Measurements from ENCODE around the gene SHISA5. TPM values are rescaled to one million over a fixed set of nuclear protein-coding genes. Genes with fewer than 3 reads are reported as not detected.

SHISA5 gene
- polyA plus RNA-seq, 1 donor = 200 TPM

DNA sequence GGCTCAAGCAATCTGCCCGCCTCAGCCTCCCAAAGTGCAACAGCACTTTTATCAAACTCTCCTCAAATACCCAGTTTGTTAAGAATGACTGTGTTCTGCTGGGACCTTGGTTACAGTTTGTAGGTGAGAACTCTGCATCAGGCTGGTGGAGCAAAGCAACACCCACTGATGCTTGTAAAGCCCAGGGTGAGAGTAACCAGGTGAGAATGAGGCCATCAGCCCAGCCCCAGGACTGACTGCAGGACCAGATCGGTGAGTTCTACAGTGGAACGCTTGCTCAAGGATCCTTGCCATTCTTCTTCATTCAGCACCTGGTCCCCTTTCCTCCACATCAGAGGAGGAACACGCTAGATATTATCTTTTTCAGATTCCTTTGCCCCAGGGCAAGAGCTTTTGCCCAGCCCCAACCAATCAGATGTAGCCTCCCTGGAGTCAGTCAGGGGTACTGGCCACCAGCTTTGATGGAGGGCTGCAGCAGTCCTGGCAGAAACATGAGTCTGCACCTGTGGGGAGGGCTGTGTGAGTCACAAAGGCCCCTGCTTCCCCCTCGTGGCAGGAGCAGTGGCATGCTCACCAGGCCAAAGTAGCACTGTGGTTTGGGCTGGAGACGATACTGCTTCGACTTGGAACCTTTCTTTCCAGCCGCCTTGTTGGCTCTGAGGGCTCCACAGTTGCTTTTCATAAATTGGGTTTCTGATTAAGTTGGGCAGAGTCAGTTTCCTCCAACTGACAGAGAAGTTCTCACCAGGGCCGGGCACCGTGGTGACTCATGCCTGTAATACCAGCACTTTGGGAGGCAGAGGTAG is 3.5 kb upstream of the SHISA5 start:
- Histone ChIP-seq H3K36me3 (ENCODE audit: control insufficient read depth, insufficient read depth, low read length) (no peaks in the 10 kb centered on the region), H3K27ac (ENCODE audit: low read length) (no peak overlapping the region), H3K4me1 (ENCODE audit: control insufficient read depth, insufficient read depth, low read length) (peaks cover 26% of the 10 kb centered on the region), H3K9me3 (ENCODE audit: control insufficient read depth, low read depth, low read length) (no peaks in the 10 kb centered on the region), H3K27me3 (ENCODE audit: control insufficient read depth, insufficient read depth, low read length) (no peaks in the 10 kb centered on the region), H3K4me3 (ENCODE audit: low read length) (no peak overlapping the region)
- no CpG with 5 or more reads among the region's 10 CpGs for WGBS (ENCODE audit: insufficient coverage, low lambda C conversion rate)
- DNase-seq = peak; percentile 44 to 60

DNA sequence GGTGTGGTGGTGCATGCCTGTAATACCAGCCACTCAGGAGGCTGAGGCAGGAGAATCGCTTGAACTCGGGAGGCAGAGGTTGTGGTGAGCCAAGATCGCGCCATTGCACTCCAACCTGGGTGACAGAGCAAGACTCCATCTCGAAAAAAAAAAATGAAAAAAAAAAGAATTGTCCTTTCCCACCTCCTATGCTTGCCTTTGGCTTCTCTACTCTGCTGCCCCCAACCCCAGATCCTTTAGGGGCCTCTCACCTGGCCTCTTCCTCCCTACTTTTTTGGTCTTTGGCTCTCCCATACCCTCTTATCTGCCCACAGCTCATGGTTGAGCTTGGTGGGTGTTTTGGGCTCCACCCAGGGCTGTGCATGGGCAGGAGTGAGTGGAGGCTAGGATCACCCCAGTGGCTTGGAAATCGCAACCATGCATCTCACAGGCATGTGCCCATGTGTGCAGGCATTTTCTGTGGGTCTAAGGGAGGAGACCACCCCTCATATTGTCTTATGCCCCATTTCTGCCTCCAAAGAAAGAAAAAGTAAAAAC is 2.1 kb upstream of the SHISA5 start:
- Histone ChIP-seq H3K4me3 (ENCODE audit: low read length) (no peak overlapping the region), H3K27ac (ENCODE audit: low read length) (no peak overlapping the region), H3K36me3 (ENCODE audit: control insufficient read depth, insufficient read depth, low read length) (no peaks in the 10 kb centered on the region), H3K9me3 (ENCODE audit: control insufficient read depth, low read depth, low read length) (no peaks in the 10 kb centered on the region), H3K27me3 (ENCODE audit: control insufficient read depth, insufficient read depth, low read length) (no peaks in the 10 kb centered on the region), H3K4me1 (ENCODE audit: control insufficient read depth, insufficient read depth, low read length) (peaks cover 26% of the 10 kb centered on the region)
- DNase-seq = no peak
- WGBS (ENCODE audit: insufficient coverage, low lambda C conversion rate) = no CpG with 5 or more reads among the region's 6 CpGs

DNA sequence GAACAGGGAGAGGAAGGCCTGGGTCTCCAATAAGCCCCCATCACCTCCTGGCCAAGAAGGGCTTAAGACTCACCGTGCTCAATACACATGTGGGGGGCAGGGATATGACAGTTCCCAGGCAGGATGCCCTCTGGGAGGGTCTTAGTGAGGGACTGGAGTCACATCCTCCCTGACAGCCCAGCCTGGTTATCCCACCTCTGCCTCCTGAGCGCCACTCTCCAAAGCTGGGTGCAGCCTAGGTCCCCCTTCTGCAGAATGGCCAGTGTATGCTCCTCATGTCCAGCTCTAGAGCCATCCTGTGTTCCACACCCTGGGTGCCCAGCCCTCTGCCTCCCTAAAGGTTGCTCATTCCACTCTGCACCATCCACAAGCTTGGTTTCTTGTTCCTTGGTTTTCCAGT is 1.2 kb upstream of the SHISA5 start:
- H3K27ac ChIP-seq (ENCODE audit: low read length) = no peak overlapping the region
- no peak overlapping the region for H3K4me3 ChIP-seq (ENCODE audit: low read length)

DNA sequence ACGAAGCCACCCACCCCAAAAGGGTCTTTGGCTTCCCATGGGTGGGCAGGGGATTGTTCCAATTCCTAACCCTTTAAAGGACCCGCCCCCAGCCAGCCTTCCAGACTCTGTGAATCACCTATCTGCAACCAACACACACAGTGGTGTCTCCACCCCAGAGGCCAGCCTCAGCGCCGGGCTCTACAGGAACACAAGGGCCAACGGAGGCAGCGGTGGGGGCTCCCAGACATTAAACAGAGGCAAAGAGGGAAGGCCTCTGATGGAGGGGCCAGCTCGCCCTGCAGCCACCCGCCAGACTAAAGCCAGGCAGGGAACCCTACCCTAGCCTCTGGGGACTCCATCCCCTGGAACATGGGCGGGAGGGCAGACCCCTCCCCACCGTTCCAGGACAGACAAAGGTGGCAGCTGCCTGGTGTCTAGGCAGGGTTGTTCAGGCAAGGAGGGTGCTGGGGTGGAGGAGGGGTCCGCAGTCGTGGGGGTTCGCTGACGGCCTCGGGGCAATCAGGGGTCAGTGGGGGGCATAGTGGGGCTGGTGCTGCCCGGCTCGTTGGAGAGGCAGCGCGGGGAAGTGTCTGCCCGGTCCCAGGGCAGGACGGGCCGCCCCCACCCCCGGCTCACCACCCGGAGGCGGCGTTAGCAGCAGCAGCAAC is 448 bp downstream of the SHISA5 start:
- H3K27me3 ChIP-seq (ENCODE audit: control insufficient read depth, insufficient read depth, low read length) = no peaks in the 10 kb centered on the region
- no CpG with 5 or more reads among the region's 26 CpGs for WGBS (ENCODE audit: insufficient coverage, low lambda C conversion rate)
- H3K9me3 ChIP-seq (ENCODE audit: control insufficient read depth, low read depth, low read length) = no peaks in the 10 kb centered on the region
- peak; percentile 19 to 42 for DNase-seq
- peak overlapping the region; percentile 67 for H3K27ac ChIP-seq (ENCODE audit: low read length)
- no peaks in the 10 kb centered on the region for H3K36me3 ChIP-seq (ENCODE audit: control insufficient read depth, insufficient read depth, low read length)
- peaks cover 26% of the 10 kb centered on the region for H3K4me1 ChIP-seq (ENCODE audit: control insufficient read depth, insufficient read depth, low read length)
- H3K4me3 ChIP-seq (ENCODE audit: low read length) = peak overlapping the region; percentile 76

More for the DNA sequence above, 1.2 kb upstream of the SHISA5 start:
- no peak for DNase-seq
- WGBS (ENCODE audit: insufficient coverage, low lambda C conversion rate) = no CpG with 5 or more reads among the region's 2 CpGs
- H3K9me3 ChIP-seq (ENCODE audit: control insufficient read depth, low read depth, low read length) = no peaks in the 10 kb centered on the region
- peaks cover 26% of the 10 kb centered on the region for H3K4me1 ChIP-seq (ENCODE audit: control insufficient read depth, insufficient read depth, low read length)
- H3K27me3 ChIP-seq (ENCODE audit: control insufficient read depth, insufficient read depth, low read length) = no peaks in the 10 kb centered on the region
- H3K36me3 ChIP-seq (ENCODE audit: control insufficient read depth, insufficient read depth, low read length) = no peaks in the 10 kb centered on the region

GRCh38 chr3:48502728-48503168 is 1.2 kb downstream of the SHISA5 start:
- H3K27ac ChIP-seq (ENCODE audit: low read length) = peak overlapping the region; percentile 67
- no peaks in the 10 kb centered on the region for H3K9me3 ChIP-seq (ENCODE audit: control insufficient read depth, low read depth, low read length)
- peaks cover 4% of the 10 kb centered on the region for H3K36me3 ChIP-seq (ENCODE audit: control insufficient read depth, insufficient read depth, low read length)
- H3K4me3 ChIP-seq (ENCODE audit: low read length) = peak overlapping the region; percentile 76
- peaks cover 26% of the 10 kb centered on the region for H3K4me1 ChIP-seq (ENCODE audit: control insufficient read depth, insufficient read depth, low read length)
- no peaks in the 10 kb centered on the region for H3K27me3 ChIP-seq (ENCODE audit: control insufficient read depth, insufficient read depth, low read length)
- no CpG with 5 or more reads among the region's 6 CpGs for WGBS (ENCODE audit: insufficient coverage, low lambda C conversion rate)
- peak in 1 of 2 donors; percentile 28 for DNase-seq

- H3K9me3 ChIP-seq (ENCODE audit: control insufficient read depth, low read depth, low read length) = no peaks in the 10 kb centered on the region
- H3K36me3 ChIP-seq (ENCODE audit: control insufficient read depth, insufficient read depth, low read length) = peaks cover 4% of the 10 kb centered on the region
- no peak overlapping the region for H3K27ac ChIP-seq (ENCODE audit: low read length)
- no peaks in the 10 kb centered on the region for H3K27me3 ChIP-seq (ENCODE audit: control insufficient read depth, insufficient read depth, low read length)
- no peak for DNase-seq
- H3K4me3 ChIP-seq (ENCODE audit: low read length) = no peak overlapping the region
- WGBS (ENCODE audit: insufficient coverage, low lambda C conversion rate) = no CpG with 5 or more reads among the region's 5 CpGs
- peaks cover 21% of the 10 kb centered on the region for H3K4me1 ChIP-seq (ENCODE audit: control insufficient read depth, insufficient read depth, low read length)
These were observed 1.9 kb downstream of the SHISA5 start for GRCh38 chr3:48502121-48502520.

- Histone ChIP-seq H3K27ac (ENCODE audit: low read length) (no peak overlapping the region), H3K4me3 (ENCODE audit: low read length) (no peak overlapping the region), H3K4me1 (ENCODE audit: control insufficient read depth, insufficient read depth, low read length) (peaks cover 14% of the 10 kb centered on the region), H3K36me3 (ENCODE audit: control insufficient read depth, insufficient read depth, low read length) (peaks cover 4% of the 10 kb centered on the region), H3K9me3 (ENCODE audit: control insufficient read depth, low read depth, low read length) (no peaks in the 10 kb centered on the region), H3K27me3 (ENCODE audit: control insufficient read depth, insufficient read depth, low read length) (no peaks in the 10 kb centered on the region)
- no CpG with 5 or more reads among the region's 7 CpGs for WGBS (ENCODE audit: insufficient coverage, low lambda C conversion rate)
- no peak for DNase-seq
These were observed 2.8 kb downstream of the SHISA5 start for GRCh38 chr3:48501196-48501595.

GRCh38 chr3:48500656-48501055 is 3.3 kb downstream of the SHISA5 start:
- peaks cover 11% of the 10 kb centered on the region for H3K4me1 ChIP-seq (ENCODE audit: control insufficient read depth, insufficient read depth, low read length)
- H3K36me3 ChIP-seq (ENCODE audit: control insufficient read depth, insufficient read depth, low read length) = peaks cover 4% of the 10 kb centered on the region
- no peak overlapping the region for H3K27ac ChIP-seq (ENCODE audit: low read length)
- no peaks in the 10 kb centered on the region for H3K9me3 ChIP-seq (ENCODE audit: control insufficient read depth, low read depth, low read length)
- no peak for DNase-seq
- WGBS (ENCODE audit: insufficient coverage, low lambda C conversion rate) = no CpG with 5 or more reads among the region's 5 CpGs
- no peaks in the 10 kb centered on the region for H3K27me3 ChIP-seq (ENCODE audit: control insufficient read depth, insufficient read depth, low read length)
- H3K4me3 ChIP-seq (ENCODE audit: low read length) = no peak overlapping the region

- DNase-seq = no peak
- Histone ChIP-seq H3K9me3 (ENCODE audit: control insufficient read depth, low read depth, low read length) (no peaks in the 10 kb centered on the region), H3K27ac (ENCODE audit: low read length) (no peak overlapping the region), H3K4me1 (ENCODE audit: control insufficient read depth, insufficient read depth, low read length) (no peaks in the 10 kb centered on the region), H3K27me3 (ENCODE audit: control insufficient read depth, insufficient read depth, low read length) (no peaks in the 10 kb centered on the region), H3K4me3 (ENCODE audit: low read length) (no peak overlapping the region), H3K36me3 (ENCODE audit: control insufficient read depth, insufficient read depth, low read length) (peaks cover 5% of the 10 kb centered on the region)
- no CpG with 5 or more reads among the region's 3 CpGs for WGBS (ENCODE audit: insufficient coverage, low lambda C conversion rate)
These were observed 10.8 kb downstream of the SHISA5 start for GRCh38 chr3:48493203-48493501.

GRCh38 chr3:48492461-48493202 is 11.3 kb downstream of the SHISA5 start:
- H3K9me3 ChIP-seq (ENCODE audit: control insufficient read depth, low read depth, low read length) = no peaks in the 10 kb centered on the region
- peaks cover 4% of the 10 kb centered on the region for H3K36me3 ChIP-seq (ENCODE audit: control insufficient read depth, insufficient read depth, low read length)
- H3K4me3 ChIP-seq (ENCODE audit: low read length) = no peak overlapping the region
- H3K4me1 ChIP-seq (ENCODE audit: control insufficient read depth, insufficient read depth, low read length) = no peaks in the 10 kb centered on the region
- WGBS (ENCODE audit: insufficient coverage, low lambda C conversion rate) = 40% methylated on average over 1 of the region's 7 CpGs
- DNase-seq = no peak
- no peaks in the 10 kb centered on the region for H3K27me3 ChIP-seq (ENCODE audit: control insufficient read depth, insufficient read depth, low read length)
- no peak overlapping the region for H3K27ac ChIP-seq (ENCODE audit: low read length)
